ENCODE results near the gene CCNO.

DNA sequence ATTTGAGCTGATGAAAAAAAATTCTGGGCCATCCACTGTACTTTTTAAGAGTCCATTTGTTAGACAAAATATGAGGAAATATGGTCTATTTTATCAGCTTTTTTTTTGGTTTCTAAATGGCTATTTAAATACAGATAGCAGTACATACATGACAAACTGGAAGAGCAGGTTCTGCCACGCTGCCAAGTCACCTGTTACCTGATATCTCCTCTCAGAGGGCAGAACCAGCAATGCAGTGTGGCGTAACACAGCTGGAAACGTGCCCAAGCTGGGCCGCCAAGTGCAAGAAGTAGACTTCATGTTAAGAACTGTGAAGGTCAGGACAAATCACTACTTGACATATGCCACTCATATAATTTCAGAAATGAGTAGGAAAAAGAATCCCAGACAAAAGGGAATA, 14.4 kb downstream of the CCNO start:
- TF ChIP-seq, protein P1, sequence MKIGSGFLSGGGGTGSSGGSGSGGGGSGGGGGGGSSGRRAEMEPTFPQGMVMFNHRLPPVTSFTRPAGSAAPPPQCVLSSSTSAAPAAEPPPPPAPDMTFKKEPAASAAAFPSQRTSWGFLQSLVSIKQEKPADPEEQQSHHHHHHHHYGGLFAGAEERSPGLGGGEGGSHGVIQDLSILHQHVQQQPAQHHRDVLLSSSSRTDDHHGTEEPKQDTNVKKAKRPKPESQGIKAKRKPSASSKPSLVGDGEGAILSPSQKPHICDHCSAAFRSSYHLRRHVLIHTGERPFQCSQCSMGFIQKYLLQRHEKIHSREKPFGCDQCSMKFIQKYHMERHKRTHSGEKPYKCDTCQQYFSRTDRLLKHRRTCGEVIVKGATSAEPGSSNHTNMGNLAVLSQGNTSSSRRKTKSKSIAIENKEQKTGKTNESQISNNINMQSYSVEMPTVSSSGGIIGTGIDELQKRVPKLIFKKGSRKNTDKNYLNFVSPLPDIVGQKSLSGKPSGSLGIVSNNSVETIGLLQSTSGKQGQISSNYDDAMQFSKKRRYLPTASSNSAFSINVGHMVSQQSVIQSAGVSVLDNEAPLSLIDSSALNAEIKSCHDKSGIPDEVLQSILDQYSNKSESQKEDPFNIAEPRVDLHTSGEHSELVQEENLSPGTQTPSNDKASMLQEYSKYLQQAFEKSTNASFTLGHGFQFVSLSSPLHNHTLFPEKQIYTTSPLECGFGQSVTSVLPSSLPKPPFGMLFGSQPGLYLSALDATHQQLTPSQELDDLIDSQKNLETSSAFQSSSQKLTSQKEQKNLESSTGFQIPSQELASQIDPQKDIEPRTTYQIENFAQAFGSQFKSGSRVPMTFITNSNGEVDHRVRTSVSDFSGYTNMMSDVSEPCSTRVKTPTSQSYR (CRISPR knock-in tag; IDR thresholded peaks at IDR 0.05), result no peak
- TF ChIP-seq TCF7 (CRISPR knock-in tag; IDR thresholded peaks at IDR 0.05; ENCODE audit: low read depth), result no peak
- TF ChIP-seq, protein P2, sequence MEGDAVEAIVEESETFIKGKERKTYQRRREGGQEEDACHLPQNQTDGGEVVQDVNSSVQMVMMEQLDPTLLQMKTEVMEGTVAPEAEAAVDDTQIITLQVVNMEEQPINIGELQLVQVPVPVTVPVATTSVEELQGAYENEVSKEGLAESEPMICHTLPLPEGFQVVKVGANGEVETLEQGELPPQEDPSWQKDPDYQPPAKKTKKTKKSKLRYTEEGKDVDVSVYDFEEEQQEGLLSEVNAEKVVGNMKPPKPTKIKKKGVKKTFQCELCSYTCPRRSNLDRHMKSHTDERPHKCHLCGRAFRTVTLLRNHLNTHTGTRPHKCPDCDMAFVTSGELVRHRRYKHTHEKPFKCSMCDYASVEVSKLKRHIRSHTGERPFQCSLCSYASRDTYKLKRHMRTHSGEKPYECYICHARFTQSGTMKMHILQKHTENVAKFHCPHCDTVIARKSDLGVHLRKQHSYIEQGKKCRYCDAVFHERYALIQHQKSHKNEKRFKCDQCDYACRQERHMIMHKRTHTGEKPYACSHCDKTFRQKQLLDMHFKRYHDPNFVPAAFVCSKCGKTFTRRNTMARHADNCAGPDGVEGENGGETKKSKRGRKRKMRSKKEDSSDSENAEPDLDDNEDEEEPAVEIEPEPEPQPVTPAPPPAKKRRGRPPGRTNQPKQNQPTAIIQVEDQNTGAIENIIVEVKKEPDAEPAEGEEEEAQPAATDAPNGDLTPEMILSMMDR (IDR thresholded peaks at IDR 0.05), result no peak
